ENCODE data around the gene TTC39C. TPM values are rescaled to one million over a fixed set of nuclear protein-coding genes. Genes with fewer than 3 reads are reported as not detected.

The TTC39C gene
- total and polyA plus RNA-seq, 9 donors, result 7.2 to 31.0 (median 14.0) TPM

- no peak for DNase-seq
- Histone ChIP-seq H3K4me3 (no peak overlapping the region), H3K27me3 (no peaks in the 10 kb centered on the region), H3K9me3 (no peaks in the 10 kb centered on the region), H3K4me1 (ENCODE audit: insufficient read depth) (peaks cover 3% of the 10 kb centered on the region), H3K27ac (no peak overlapping the region), H3K36me3 (no peaks in the 10 kb centered on the region)
- WGBS, 3 donors, result 88 to 93% (median 90%) methylated on average over 5 of the region's 5 CpGs
- TF ChIP-seq CTCF (IDR thresholded peaks at IDR 0.05) (no peak), EP300 (IDR thresholded peaks at IDR 0.05) (no peak), POLR2A (IDR thresholded peaks at IDR 0.05) (no peak)
- intact Hi-C loops (cut with DNase I), result no loop called here
Measured at GRCh38 chr18:24019641-24020331, 5.2 kb downstream of the TTC39C start.

GRCh38 chr18:24021505-24021904 is 7.0 kb downstream of the TTC39C start:
- WGBS, 3 donors, result 94 to 95% (median 94%) methylated on average over 3 of the region's 3 CpGs
- H3K4me3 ChIP-seq, result no peak overlapping the region
- H3K9me3 ChIP-seq, result no peaks in the 10 kb centered on the region
- H3K36me3 ChIP-seq, result no peaks in the 10 kb centered on the region
- intact Hi-C loops (cut with DNase I), result no loop called here
- H3K4me1 ChIP-seq (ENCODE audit: insufficient read depth), result no peaks in the 10 kb centered on the region
- no peaks in the 10 kb centered on the region for H3K27me3 ChIP-seq
- no peak for DNase-seq
- no peak for TF ChIP-seq CTCF (IDR thresholded peaks at IDR 0.05)
- TF ChIP-seq POLR2A (IDR thresholded peaks at IDR 0.05), result no peak
- no peak for TF ChIP-seq EP300 (IDR thresholded peaks at IDR 0.05)
- H3K27ac ChIP-seq, result no peak overlapping the region

GRCh38 chr18:24022161-24022560 is 7.6 kb downstream of the TTC39C start:
- intact Hi-C loops (cut with DNase I), result no loop called here
- WGBS, 3 donors, result 22 to 50% (median 30%) methylated on average over 4 of the region's 4 CpGs
- no peak overlapping the region for H3K4me3 ChIP-seq
- peak in 1 of 5 donors; percentile 45 for DNase-seq
- no peak overlapping the region for H3K27ac ChIP-seq
- TF ChIP-seq EP300 (IDR thresholded peaks at IDR 0.05), result no peak
- TF ChIP-seq CTCF (IDR thresholded peaks at IDR 0.05), result no peak
- no peak for TF ChIP-seq POLR2A (IDR thresholded peaks at IDR 0.05)
- no peaks in the 10 kb centered on the region for H3K36me3 ChIP-seq
- H3K4me1 ChIP-seq (ENCODE audit: insufficient read depth), result no peaks in the 10 kb centered on the region
- H3K9me3 ChIP-seq, result no peaks in the 10 kb centered on the region
- H3K27me3 ChIP-seq, result no peaks in the 10 kb centered on the region

- no peak overlapping the region for H3K27ac ChIP-seq
- 94 to 98% (median 96%) methylated on average over 6 of the region's 6 CpGs for WGBS, 3 donors
- TF ChIP-seq EP300 (IDR thresholded peaks at IDR 0.05) (no peak), POLR2A (IDR thresholded peaks at IDR 0.05) (no peak), CTCF (IDR thresholded peaks at IDR 0.05) (no peak)
- DNase-seq, result no peak
- intact Hi-C loops (cut with DNase I), result no loop called here
- no peaks in the 10 kb centered on the region for H3K36me3 ChIP-seq
- peaks cover 2% of the 10 kb centered on the region for H3K4me1 ChIP-seq (ENCODE audit: insufficient read depth)
- H3K27me3 ChIP-seq, result no peaks in the 10 kb centered on the region
- H3K4me3 ChIP-seq, result no peak overlapping the region
- H3K9me3 ChIP-seq, result no peaks in the 10 kb centered on the region
Measured at GRCh38 chr18:24023185-24023814, 8.7 kb downstream of the TTC39C start.
